ENCODE data around the gene NTM.

- TF ChIP-seq, protein P1, sequence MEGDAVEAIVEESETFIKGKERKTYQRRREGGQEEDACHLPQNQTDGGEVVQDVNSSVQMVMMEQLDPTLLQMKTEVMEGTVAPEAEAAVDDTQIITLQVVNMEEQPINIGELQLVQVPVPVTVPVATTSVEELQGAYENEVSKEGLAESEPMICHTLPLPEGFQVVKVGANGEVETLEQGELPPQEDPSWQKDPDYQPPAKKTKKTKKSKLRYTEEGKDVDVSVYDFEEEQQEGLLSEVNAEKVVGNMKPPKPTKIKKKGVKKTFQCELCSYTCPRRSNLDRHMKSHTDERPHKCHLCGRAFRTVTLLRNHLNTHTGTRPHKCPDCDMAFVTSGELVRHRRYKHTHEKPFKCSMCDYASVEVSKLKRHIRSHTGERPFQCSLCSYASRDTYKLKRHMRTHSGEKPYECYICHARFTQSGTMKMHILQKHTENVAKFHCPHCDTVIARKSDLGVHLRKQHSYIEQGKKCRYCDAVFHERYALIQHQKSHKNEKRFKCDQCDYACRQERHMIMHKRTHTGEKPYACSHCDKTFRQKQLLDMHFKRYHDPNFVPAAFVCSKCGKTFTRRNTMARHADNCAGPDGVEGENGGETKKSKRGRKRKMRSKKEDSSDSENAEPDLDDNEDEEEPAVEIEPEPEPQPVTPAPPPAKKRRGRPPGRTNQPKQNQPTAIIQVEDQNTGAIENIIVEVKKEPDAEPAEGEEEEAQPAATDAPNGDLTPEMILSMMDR (IDR thresholded peaks at IDR 0.05; ENCODE audit: insufficient read depth, low read length), result no peak
- no peak for TF ChIP-seq GABPA (IDR thresholded peaks at IDR 0.05; ENCODE audit: low read depth)
- TF ChIP-seq POLR2AphosphoS5 (IDR thresholded peaks at IDR 0.05; ENCODE audit: low read depth), result no peak
- TF ChIP-seq REST (IDR thresholded peaks at IDR 0.05; ENCODE audit: insufficient replicate concordance, low read depth), result no peak
- TF ChIP-seq SPI1 (IDR thresholded peaks at IDR 0.05; ENCODE audit: borderline replicate concordance, low read depth), result no peak
Observed at GRCh38 chr11:131866535-131867400, 496.4 kb downstream of the NTM start.
